Loucy (cell line): ENCODE measurements around the gene FOXP4.

Experiments
- H2AFZ ChIP-seq: fragments of 200-600 bp; sonication (generic); 2 replicates; pipeline ENCODE4 v1.6.0; 2016; ENCODE audit warnings: antibody characterized with exemption, mild to moderate bottlenecking, low read length, moderate library complexity
- H3F3A ChIP-seq: fragments of 200-600 bp; 2 replicates; pipeline ENCODE4 v1.6.0; 2016; ENCODE audit warnings: antibody characterized with exemption, low read depth, mild to moderate bottlenecking
- H3K27me3 ChIP-seq: fragments of 200-600 bp; sonication (generic); 2 replicates; pipeline ENCODE4 v1.6.1; 2014; ENCODE audit warnings: low read length, mild to moderate bottlenecking; ENCODE audit not compliant: insufficient read depth, poor library complexity, severe bottlenecking
- H3K36me3 ChIP-seq: fragments of 200-600 bp; sonication (generic); 2 replicates; pipeline ENCODE4 v1.6.1; 2016; ENCODE audit warnings: low read length; ENCODE audit not compliant: insufficient read depth
- H3K4me1 ChIP-seq: fragments of 200-600 bp; sonication (generic); 2 replicates; pipeline ENCODE4 v1.5.1; 2014; ENCODE audit warnings: low read length, mild to moderate bottlenecking; ENCODE audit not compliant: insufficient read depth, poor library complexity, severe bottlenecking
- H3K4me2 ChIP-seq: fragments of 200-600 bp; sonication (generic); 2 replicates; pipeline ENCODE4 v1.6.0; 2014; ENCODE audit warnings: antibody characterized with exemption, low read length, low read depth, mild to moderate bottlenecking; ENCODE audit not compliant: poor library complexity, severe bottlenecking
- H3K4me3 ChIP-seq: fragments of 200-600 bp; sonication (generic); 2 replicates; pipeline ENCODE4 v1.5.1; 2014; ENCODE audit warnings: low read length, mild to moderate bottlenecking, mixed read lengths; ENCODE audit not compliant: poor library complexity, severe bottlenecking
- H3K79me2 ChIP-seq: fragments of 200-600 bp; sonication (generic); 2 replicates; pipeline ENCODE4 v1.6.1; 2014; ENCODE audit warnings: low read length; ENCODE audit not compliant: insufficient read depth
- H3K9ac ChIP-seq: fragments of 200-600 bp; sonication (generic); 2 replicates; pipeline ENCODE4 v1.6.0; 2014; ENCODE audit warnings: mild to moderate bottlenecking, low read depth, low read length, moderate library complexity; ENCODE audit not compliant: poor library complexity, severe bottlenecking
- H3K9me2 ChIP-seq: fragments of 200-600 bp; sonication (generic); replicated peaks from 2 replicates; pipeline ENCODE4 v1.6.1; 2016; ENCODE audit warnings: low read depth, low read length, mixed read lengths
- H3K9me3 ChIP-seq: fragments of 200-600 bp; sonication (generic); 2 replicates; pipeline ENCODE4 v1.6.1; 2014; ENCODE audit warnings: mild to moderate bottlenecking, antibody characterized with exemption, low read length, low read depth; ENCODE audit not compliant: insufficient read depth
- H4K20me1 ChIP-seq: fragments of 200-600 bp; sonication (generic); 2 replicates; pipeline ENCODE4 v1.6.0; 2014; ENCODE audit warnings: antibody characterized with exemption, low read length, mild to moderate bottlenecking; ENCODE audit not compliant: insufficient read depth, poor library complexity, severe bottlenecking
- CTCF ChIP-seq: fragments of 200-600 bp; sonication (generic); conservative IDR thresholded peaks from 2 replicates; pipeline ENCODE4 v1.5.1; 2014; ENCODE audit warnings: mild to moderate bottlenecking, antibody characterized with exemption, low read length
- EZH2phosphoT487 ChIP-seq: fragments of 200-600 bp; IDR thresholded peaks from 2 replicates; pipeline ENCODE4 v1.6.1; 2018; ENCODE audit warnings: antibody characterized with exemption, mild to moderate bottlenecking, moderate library complexity, borderline replicate concordance

FOXP4 gene

GRCh38 chr6:41648921-41649320, 102.7 kb downstream of the FOXP4 start:
- no peak overlapping the region for H2AFZ ChIP-seq
- peaks cover 33% of the 10 kb centered on the region; the same call in 1 of the 2 replicates for H3K79me2 ChIP-seq
- H3K9me3 ChIP-seq = no peaks in the 10 kb centered on the region
- H3F3A ChIP-seq = no peaks in the 10 kb centered on the region
- no peaks in the 10 kb centered on the region for H3K9me2 ChIP-seq
- peaks cover 59% of the 10 kb centered on the region; the same call in 1 of the 2 replicates for H3K36me3 ChIP-seq
- H3K27me3 ChIP-seq = no peaks in the 10 kb centered on the region
- peaks cover 8% of the 10 kb centered on the region for H4K20me1 ChIP-seq
- H3K9ac ChIP-seq = no peak overlapping the region
- H3K4me1 ChIP-seq = peaks cover 18% of the 10 kb centered on the region
- TF ChIP-seq EZH2phosphoT487 (no peak), CTCF (no peak)
- no peak overlapping the region for H3K4me2 ChIP-seq
- H3K4me3 ChIP-seq = no peak overlapping the region

GRCh38 chr6:41649596-41649995, 103.4 kb downstream of the FOXP4 start:
- H3K4me2 ChIP-seq = no peak overlapping the region
- no peak overlapping the region for H2AFZ ChIP-seq
- no peak overlapping the region for H3K9ac ChIP-seq
- H3K4me3 ChIP-seq = no peak overlapping the region
- peaks cover 26% of the 10 kb centered on the region; the same call in 1 of the 2 replicates for H3K79me2 ChIP-seq
- TF ChIP-seq EZH2phosphoT487 (no peak), CTCF (no peak)
- peaks cover 8% of the 10 kb centered on the region for H4K20me1 ChIP-seq
- peaks cover 59% of the 10 kb centered on the region; the same call in 1 of the 2 replicates for H3K36me3 ChIP-seq
- H3F3A ChIP-seq = no peaks in the 10 kb centered on the region
- no peaks in the 10 kb centered on the region for H3K9me3 ChIP-seq
- no peaks in the 10 kb centered on the region for H3K9me2 ChIP-seq
- H3K27me3 ChIP-seq = no peaks in the 10 kb centered on the region
- peaks cover 12% of the 10 kb centered on the region for H3K4me1 ChIP-seq

- no peaks in the 10 kb centered on the region for H3K9me2 ChIP-seq
- H3K4me3 ChIP-seq = no peak overlapping the region
- H3K27me3 ChIP-seq = no peaks in the 10 kb centered on the region
- H3K9me3 ChIP-seq = no peaks in the 10 kb centered on the region
- no peak overlapping the region for H3K4me2 ChIP-seq
- H2AFZ ChIP-seq = no peak overlapping the region
- peaks cover 21% of the 10 kb centered on the region; the same call in 1 of the 2 replicates for H3K79me2 ChIP-seq
- no peak overlapping the region for H3K9ac ChIP-seq
- no peaks in the 10 kb centered on the region for H3F3A ChIP-seq
- TF ChIP-seq CTCF (no peak), EZH2phosphoT487 (no peak)
- H3K4me1 ChIP-seq = peaks cover 6% of the 10 kb centered on the region
- H3K36me3 ChIP-seq = peaks cover 59% of the 10 kb centered on the region; the same call in 1 of the 2 replicates
- peaks cover 8% of the 10 kb centered on the region for H4K20me1 ChIP-seq
Observed at GRCh38 chr6:41650120-41650519, 103.9 kb downstream of the FOXP4 start.
